Loucy (cell line): ENCODE results near the gene PPTC7.
"Not testable (repeated sequence)": the region's sequence is repeated elsewhere in the genome, so short reads cannot be mapped to it uniquely, and the experiment has no call there.

ENCODE experiments used
- H2AFZ ChIP-seq: fragments of 200-600 bp; sonication (generic); 2 replicates; pipeline ENCODE4 v1.6.0; 2016; ENCODE audit warnings: antibody characterized with exemption, mild to moderate bottlenecking, low read length, moderate library complexity
- H3F3A ChIP-seq: fragments of 200-600 bp; 2 replicates; pipeline ENCODE4 v1.6.0; 2016; ENCODE audit warnings: antibody characterized with exemption, low read depth, mild to moderate bottlenecking
- H3K27me3 ChIP-seq: fragments of 200-600 bp; sonication (generic); 2 replicates; pipeline ENCODE4 v1.6.1; 2014; ENCODE audit warnings: low read length, mild to moderate bottlenecking; ENCODE audit not compliant: insufficient read depth, poor library complexity, severe bottlenecking
- H3K36me3 ChIP-seq: fragments of 200-600 bp; sonication (generic); 2 replicates; pipeline ENCODE4 v1.6.1; 2016; ENCODE audit warnings: low read length; ENCODE audit not compliant: insufficient read depth
- H3K4me1 ChIP-seq: fragments of 200-600 bp; sonication (generic); 2 replicates; pipeline ENCODE4 v1.5.1; 2014; ENCODE audit warnings: low read length, mild to moderate bottlenecking; ENCODE audit not compliant: insufficient read depth, poor library complexity, severe bottlenecking
- H3K4me2 ChIP-seq: fragments of 200-600 bp; sonication (generic); 2 replicates; pipeline ENCODE4 v1.6.0; 2014; ENCODE audit warnings: antibody characterized with exemption, low read length, low read depth, mild to moderate bottlenecking; ENCODE audit not compliant: poor library complexity, severe bottlenecking
- H3K4me3 ChIP-seq: fragments of 200-600 bp; sonication (generic); 2 replicates; pipeline ENCODE4 v1.5.1; 2014; ENCODE audit warnings: low read length, mild to moderate bottlenecking, mixed read lengths; ENCODE audit not compliant: poor library complexity, severe bottlenecking
- H3K79me2 ChIP-seq: fragments of 200-600 bp; sonication (generic); 2 replicates; pipeline ENCODE4 v1.6.1; 2014; ENCODE audit warnings: low read length; ENCODE audit not compliant: insufficient read depth
- H3K9ac ChIP-seq: fragments of 200-600 bp; sonication (generic); 2 replicates; pipeline ENCODE4 v1.6.0; 2014; ENCODE audit warnings: mild to moderate bottlenecking, low read depth, low read length, moderate library complexity; ENCODE audit not compliant: poor library complexity, severe bottlenecking
- H3K9me2 ChIP-seq: fragments of 200-600 bp; sonication (generic); replicated peaks from 2 replicates; pipeline ENCODE4 v1.6.1; 2016; ENCODE audit warnings: low read depth, low read length, mixed read lengths
- H3K9me3 ChIP-seq: fragments of 200-600 bp; sonication (generic); 2 replicates; pipeline ENCODE4 v1.6.1; 2014; ENCODE audit warnings: mild to moderate bottlenecking, antibody characterized with exemption, low read length, low read depth; ENCODE audit not compliant: insufficient read depth
- H4K20me1 ChIP-seq: fragments of 200-600 bp; sonication (generic); 2 replicates; pipeline ENCODE4 v1.6.0; 2014; ENCODE audit warnings: antibody characterized with exemption, low read length, mild to moderate bottlenecking; ENCODE audit not compliant: insufficient read depth, poor library complexity, severe bottlenecking
- EZH2phosphoT487 ChIP-seq: fragments of 200-600 bp; IDR thresholded peaks from 2 replicates; pipeline ENCODE4 v1.6.1; 2018; ENCODE audit warnings: antibody characterized with exemption, mild to moderate bottlenecking, moderate library complexity, borderline replicate concordance
- TF ChIP-seq, protein P1 (sequence below): fragments of 200-600 bp; sonication (generic); conservative IDR thresholded peaks from 2 replicates; pipeline ENCODE4 v1.5.1; 2014; ENCODE audit warnings: mild to moderate bottlenecking, antibody characterized with exemption, low read length

Gene PPTC7

DNA sequence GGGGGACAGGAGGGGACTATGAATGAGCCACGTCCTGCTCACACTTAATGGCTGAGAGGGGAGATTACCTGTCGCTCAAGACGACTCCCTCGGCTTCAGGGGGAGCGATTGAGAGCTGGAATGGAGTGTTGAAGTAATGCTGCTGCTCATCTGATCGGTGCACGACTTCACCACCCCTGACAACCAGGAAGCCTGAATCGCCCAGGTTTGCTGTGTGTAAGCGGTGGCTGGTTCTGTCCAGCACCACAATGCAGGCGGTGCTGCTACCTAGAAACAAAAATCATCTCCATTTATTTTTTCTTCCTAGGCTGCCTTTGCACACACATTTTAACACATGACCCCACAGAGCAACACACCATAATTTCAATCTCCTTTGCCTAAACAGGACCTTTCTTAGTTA is 37.3 kb downstream of the PPTC7 start:
- Histone ChIP-seq H3F3A (no peaks in the 10 kb centered on the region), H2AFZ (no peak overlapping the region), H4K20me1 (peaks cover 12% of the 10 kb centered on the region), H3K4me1 (peaks cover 7% of the 10 kb centered on the region), H3K9ac (no peak overlapping the region), H3K4me3 (no peak overlapping the region), H3K9me3 (no peaks in the 10 kb centered on the region), H3K79me2 (peaks cover 36% of the 10 kb centered on the region; the same call in 1 of the 2 replicates), H3K9me2 (no peaks in the 10 kb centered on the region), H3K27me3 (no peaks in the 10 kb centered on the region), H3K4me2 (no peak overlapping the region), H3K36me3 (peaks cover 80% of the 10 kb centered on the region; the same call in 1 of the 2 replicates)
- TF ChIP-seq, protein P1, sequence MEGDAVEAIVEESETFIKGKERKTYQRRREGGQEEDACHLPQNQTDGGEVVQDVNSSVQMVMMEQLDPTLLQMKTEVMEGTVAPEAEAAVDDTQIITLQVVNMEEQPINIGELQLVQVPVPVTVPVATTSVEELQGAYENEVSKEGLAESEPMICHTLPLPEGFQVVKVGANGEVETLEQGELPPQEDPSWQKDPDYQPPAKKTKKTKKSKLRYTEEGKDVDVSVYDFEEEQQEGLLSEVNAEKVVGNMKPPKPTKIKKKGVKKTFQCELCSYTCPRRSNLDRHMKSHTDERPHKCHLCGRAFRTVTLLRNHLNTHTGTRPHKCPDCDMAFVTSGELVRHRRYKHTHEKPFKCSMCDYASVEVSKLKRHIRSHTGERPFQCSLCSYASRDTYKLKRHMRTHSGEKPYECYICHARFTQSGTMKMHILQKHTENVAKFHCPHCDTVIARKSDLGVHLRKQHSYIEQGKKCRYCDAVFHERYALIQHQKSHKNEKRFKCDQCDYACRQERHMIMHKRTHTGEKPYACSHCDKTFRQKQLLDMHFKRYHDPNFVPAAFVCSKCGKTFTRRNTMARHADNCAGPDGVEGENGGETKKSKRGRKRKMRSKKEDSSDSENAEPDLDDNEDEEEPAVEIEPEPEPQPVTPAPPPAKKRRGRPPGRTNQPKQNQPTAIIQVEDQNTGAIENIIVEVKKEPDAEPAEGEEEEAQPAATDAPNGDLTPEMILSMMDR: no peak
- no peak for TF ChIP-seq EZH2phosphoT487

GRCh38 chr12:110545259-110545658 is 37.9 kb downstream of the PPTC7 start:
- not testable (repeated sequence) for H3K9me3 ChIP-seq, H3K27me3 ChIP-seq, H3K4me1 ChIP-seq, H3K9me2 ChIP-seq, H3K4me3 ChIP-seq, H3F3A ChIP-seq, H2AFZ ChIP-seq, H3K4me2 ChIP-seq, H3K9ac ChIP-seq
- Histone ChIP-seq H3K79me2 (peaks cover 33% of the 10 kb centered on the region; the same call in 1 of the 2 replicates), H4K20me1 (peaks cover 12% of the 10 kb centered on the region), H3K36me3 (peaks cover 74% of the 10 kb centered on the region; the same call in 1 of the 2 replicates)

DNA sequence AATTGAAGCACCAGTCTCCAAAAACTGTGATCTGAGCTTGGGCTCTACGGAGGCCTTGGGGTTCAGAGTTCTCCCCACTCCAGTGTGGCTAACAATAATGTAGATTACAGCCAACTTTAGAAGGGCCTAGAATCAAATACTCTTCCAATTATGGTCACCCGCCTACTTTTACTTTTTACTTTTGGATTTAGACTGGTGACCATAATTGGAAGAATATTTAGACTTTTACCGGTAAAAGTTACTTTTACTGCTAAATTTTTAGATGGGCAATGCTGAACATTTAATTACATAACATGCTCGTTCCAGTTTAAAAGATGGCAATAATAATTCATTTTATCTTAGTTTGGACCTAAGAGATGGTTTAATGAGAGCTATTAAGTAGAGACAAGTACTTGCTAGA is 39.2 kb downstream of the PPTC7 start:
- peaks cover 12% of the 10 kb centered on the region for H4K20me1 ChIP-seq
- no peak for TF ChIP-seq EZH2phosphoT487
- TF ChIP-seq, protein P1: no peak
- H3K4me3 ChIP-seq: no peak overlapping the region
- H3K9me3 ChIP-seq: no peaks in the 10 kb centered on the region
- H2AFZ ChIP-seq: no peak overlapping the region
- H3K9ac ChIP-seq: no peak overlapping the region
- H3K4me2 ChIP-seq: no peak overlapping the region
- H3K9me2 ChIP-seq: no peaks in the 10 kb centered on the region
- peaks cover 28% of the 10 kb centered on the region; the same call in 1 of the 2 replicates for H3K79me2 ChIP-seq
- H3K4me1 ChIP-seq: peaks cover 7% of the 10 kb centered on the region
- no peaks in the 10 kb centered on the region for H3F3A ChIP-seq
- peaks cover 73% of the 10 kb centered on the region for H3K36me3 ChIP-seq
- H3K27me3 ChIP-seq: no peaks in the 10 kb centered on the region

- H2AFZ ChIP-seq: no peak overlapping the region
- no peaks in the 10 kb centered on the region for H3F3A ChIP-seq
- no peak overlapping the region for H3K4me2 ChIP-seq
- peaks cover 23% of the 10 kb centered on the region; the same call in 1 of the 2 replicates for H3K79me2 ChIP-seq
- peaks cover 7% of the 10 kb centered on the region for H3K4me1 ChIP-seq
- H3K27me3 ChIP-seq: no peaks in the 10 kb centered on the region
- H3K9ac ChIP-seq: no peak overlapping the region
- H3K9me3 ChIP-seq: no peaks in the 10 kb centered on the region
- H3K4me3 ChIP-seq: no peak overlapping the region
- no peaks in the 10 kb centered on the region for H3K9me2 ChIP-seq
- peaks cover 12% of the 10 kb centered on the region for H4K20me1 ChIP-seq
- TF ChIP-seq EZH2phosphoT487: no peak
- TF ChIP-seq, protein P1: no peak
- peaks cover 73% of the 10 kb centered on the region for H3K36me3 ChIP-seq
These were observed 39.7 kb downstream of the PPTC7 start for GRCh38 chr12:110543252-110543959.
